Neural cell (in vitro differentiated cells): ENCODE data around the gene LARGE1. TPM values are rescaled to one million over a fixed set of nuclear protein-coding genes. Genes with fewer than 3 reads are reported as not detected.

ENCODE experiments used
- H2AFZ ChIP-seq: fragments of 200-600, 300-800 bp; sonication (generic), shearing (Covaris generic); 2 replicates; pipeline ENCODE4 v1.6.0; 2014; ENCODE audit warnings: low read depth, mild to moderate bottlenecking, antibody characterized with exemption, low read length, moderate library complexity
- H3F3A ChIP-seq: fragments of 200-600 bp; shearing (Covaris generic); 2 replicates; pipeline ENCODE4 v1.6.1; 2016; ENCODE audit warnings: mild to moderate bottlenecking, moderate library complexity, mixed read lengths, antibody characterized with exemption, low read length; ENCODE audit not compliant: insufficient read depth, poor library complexity, severe bottlenecking
- H3K27ac ChIP-seq: fragments of 200-600, 300-800 bp; sonication (generic), shearing (Covaris generic); 2 replicates; pipeline ENCODE4 v1.5.1; 2014; ENCODE audit warnings: mild to moderate bottlenecking, low read length, moderate library complexity
- H3K27me3 ChIP-seq: fragments of 300-800, 200-600 bp; sonication (generic), shearing (Covaris generic); 2 replicates; pipeline ENCODE4 v1.6.0; 2014; ENCODE audit warnings: mild to moderate bottlenecking, low read depth, low read length, moderate library complexity; ENCODE audit not compliant: insufficient read depth
- H3K36me3 ChIP-seq: fragments of 300-800, 200-600 bp; sonication (generic), shearing (Covaris generic); 2 replicates; pipeline ENCODE4 v1.5.1; 2014; ENCODE audit warnings: mild to moderate bottlenecking, antibody characterized with exemption, low read length, moderate library complexity; ENCODE audit not compliant: insufficient read depth
- H3K4me2 ChIP-seq: fragments of 300-800, 200-600 bp; sonication (generic), shearing (Covaris generic); 2 replicates; pipeline ENCODE4 v1.6.0; 2014; ENCODE audit warnings: mild to moderate bottlenecking, low read length
- H3K4me3 ChIP-seq: fragments of 300-800, 200-600 bp; sonication (generic), shearing (Covaris generic); 2 replicates; pipeline ENCODE4 v1.5.1; 2014; ENCODE audit warnings: mild to moderate bottlenecking, low read length, moderate library complexity
- H3K79me2 ChIP-seq: fragments of 200-600 bp; shearing (Covaris generic); replicated peaks from 2 replicates; pipeline ENCODE4 v1.6.0; 2014; ENCODE audit warnings: mild to moderate bottlenecking, low read length, moderate library complexity; ENCODE audit not compliant: insufficient read depth
- H3K9ac ChIP-seq: fragments of 300-800, 200-600 bp; sonication (generic), shearing (Covaris generic); 2 replicates; pipeline ENCODE4 v1.6.1; 2016; ENCODE audit warnings: mild to moderate bottlenecking, low read length, mixed read lengths
- H3K9me2 ChIP-seq: fragments of 200-600 bp; shearing (Covaris generic); 2 replicates; pipeline ENCODE4 v1.6.1; 2016; ENCODE audit warnings: mild to moderate bottlenecking, low read length, mixed read lengths; ENCODE audit not compliant: insufficient read depth
- H3K9me3 ChIP-seq: fragments of 200-600, 300-800 bp; sonication (generic), shearing (Covaris generic); 2 replicates; pipeline ENCODE4 v1.6.1; 2016; ENCODE audit warnings: mild to moderate bottlenecking, mixed run types, low read length, moderate library complexity, mixed read lengths
- H4K20me1 ChIP-seq: fragments of 200-600 bp; shearing (Covaris generic); 2 replicates; pipeline ENCODE4 v1.6.1; 2016; ENCODE audit warnings: mild to moderate bottlenecking, mixed run types; ENCODE audit not compliant: insufficient read depth
- EP300 ChIP-seq: fragments of 450-650 bp; conservative IDR thresholded peaks from 2 replicates; pipeline ENCODE4 v1.6.1; 2014; ENCODE audit warnings: antibody characterized with exemption, mild to moderate bottlenecking, moderate library complexity; ENCODE audit not compliant: poor library complexity, severe bottlenecking
- EZH2 ChIP-seq: fragments of 200-600, 300-800 bp; shearing (Covaris generic), sonication (generic); IDR thresholded peaks from 2 replicates; pipeline ENCODE4 v1.6.1; 2014; ENCODE audit warnings: antibody characterized with exemption, low read length, borderline replicate concordance, mild to moderate bottlenecking; ENCODE audit not compliant: insufficient read depth, poor library complexity, severe bottlenecking
- MXI1 ChIP-seq: fragments of 450-650 bp; conservative IDR thresholded peaks from 2 replicates; pipeline ENCODE4 v1.6.1; 2014; ENCODE audit warnings: antibody characterized with exemption, mild to moderate bottlenecking; ENCODE audit not compliant: poor library complexity, severe bottlenecking
- POLR2AphosphoS5 ChIP-seq: IDR thresholded peaks from 2 replicates; pipeline ENCODE4 v1.6.1; 2012
- RAD21 ChIP-seq: fragments of 450-650 bp; conservative IDR thresholded peaks from 2 replicates; pipeline ENCODE4 v1.6.1; 2014; ENCODE audit warnings: antibody characterized with exemption, mild to moderate bottlenecking, moderate library complexity
- SMC3 ChIP-seq: fragments of 450-650 bp; conservative IDR thresholded peaks from 2 replicates; pipeline ENCODE4 v1.6.1; 2014; ENCODE audit warnings: antibody characterized with exemption, mild to moderate bottlenecking, moderate library complexity; ENCODE audit not compliant: poor library complexity
- TAF1 ChIP-seq: IDR thresholded peaks from 2 replicates; pipeline ENCODE4 v1.6.1; 2012; ENCODE audit warnings: low read depth
- polyA plus RNA-seq: library from polyadenylated mRNA; depleted of rRNA; stranded (reverse); fragments of >200 nt; gene quantifications from 2 replicates; pipeline ENCODE4 v1.2.3, GENCODE V29; 2014
- TF ChIP-seq, protein P1 (sequence below): fragments of 450-650 bp; IDR thresholded peaks from 2 replicates; pipeline ENCODE4 v1.5.1; 2014; ENCODE audit warnings: antibody characterized with exemption, mild to moderate bottlenecking, moderate library complexity; ENCODE audit not compliant: poor library complexity, severe bottlenecking
- TF ChIP-seq, protein P2 (sequence below): IDR thresholded peaks from 2 replicates; pipeline ENCODE4 v1.6.1; 2012; ENCODE audit warnings: borderline replicate concordance

The LARGE1 gene
- polyA plus RNA-seq, 1 donor from 2014 or later = 27.5 TPM

- no peaks in the 10 kb centered on the region for H3K9me3 ChIP-seq
- no peaks in the 10 kb centered on the region for H3K79me2 ChIP-seq
- H4K20me1 ChIP-seq = no peaks in the 10 kb centered on the region
- no peaks in the 10 kb centered on the region for H3K9me2 ChIP-seq
- H3K9ac ChIP-seq = no peak overlapping the region
- H3F3A ChIP-seq = no peaks in the 10 kb centered on the region
- H3K36me3 ChIP-seq = no peaks in the 10 kb centered on the region
- H3K27ac ChIP-seq = no peak overlapping the region
- no peak overlapping the region for H3K4me2 ChIP-seq
- no peaks in the 10 kb centered on the region for H3K27me3 ChIP-seq
- H3K4me3 ChIP-seq = no peak overlapping the region
- TF ChIP-seq, protein P1, sequence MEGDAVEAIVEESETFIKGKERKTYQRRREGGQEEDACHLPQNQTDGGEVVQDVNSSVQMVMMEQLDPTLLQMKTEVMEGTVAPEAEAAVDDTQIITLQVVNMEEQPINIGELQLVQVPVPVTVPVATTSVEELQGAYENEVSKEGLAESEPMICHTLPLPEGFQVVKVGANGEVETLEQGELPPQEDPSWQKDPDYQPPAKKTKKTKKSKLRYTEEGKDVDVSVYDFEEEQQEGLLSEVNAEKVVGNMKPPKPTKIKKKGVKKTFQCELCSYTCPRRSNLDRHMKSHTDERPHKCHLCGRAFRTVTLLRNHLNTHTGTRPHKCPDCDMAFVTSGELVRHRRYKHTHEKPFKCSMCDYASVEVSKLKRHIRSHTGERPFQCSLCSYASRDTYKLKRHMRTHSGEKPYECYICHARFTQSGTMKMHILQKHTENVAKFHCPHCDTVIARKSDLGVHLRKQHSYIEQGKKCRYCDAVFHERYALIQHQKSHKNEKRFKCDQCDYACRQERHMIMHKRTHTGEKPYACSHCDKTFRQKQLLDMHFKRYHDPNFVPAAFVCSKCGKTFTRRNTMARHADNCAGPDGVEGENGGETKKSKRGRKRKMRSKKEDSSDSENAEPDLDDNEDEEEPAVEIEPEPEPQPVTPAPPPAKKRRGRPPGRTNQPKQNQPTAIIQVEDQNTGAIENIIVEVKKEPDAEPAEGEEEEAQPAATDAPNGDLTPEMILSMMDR = no peak
- TF ChIP-seq MXI1 = no peak
- H2AFZ ChIP-seq = no peak overlapping the region
Observed at GRCh38 chr22:33873186-33873585, 47.1 kb downstream of the LARGE1 start.

DNA sequence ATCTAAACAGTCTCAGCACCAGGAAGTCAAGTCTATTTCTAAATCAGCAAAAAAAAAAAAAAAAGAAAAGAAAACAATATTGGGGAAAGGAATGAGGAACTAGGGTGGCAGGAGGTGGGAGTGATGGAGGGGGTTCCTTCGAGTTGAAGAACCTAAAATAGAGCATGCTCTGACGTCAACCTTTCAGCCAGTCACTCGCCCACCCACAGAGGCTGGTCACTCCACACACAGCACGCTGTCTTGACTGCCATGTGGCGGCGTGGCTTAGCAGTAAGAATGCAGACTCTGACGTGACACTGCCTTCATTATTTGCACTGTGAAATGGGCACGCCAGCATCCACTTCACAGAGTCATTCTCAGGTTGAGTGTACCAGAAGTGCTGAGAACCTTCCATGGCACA, 48.3 kb downstream of the LARGE1 start:
- TF ChIP-seq POLR2AphosphoS5 (no peak), EZH2 (no peak), MXI1 (no peak), TAF1 (no peak)
- no peaks in the 10 kb centered on the region for H3K27me3 ChIP-seq
- no peaks in the 10 kb centered on the region for H3K79me2 ChIP-seq
- no peaks in the 10 kb centered on the region for H4K20me1 ChIP-seq
- H3K36me3 ChIP-seq = no peaks in the 10 kb centered on the region
- no peaks in the 10 kb centered on the region for H3K9me2 ChIP-seq
- no peak overlapping the region for H3K4me2 ChIP-seq
- H3K27ac ChIP-seq = no peak overlapping the region
- H3K9me3 ChIP-seq = no peaks in the 10 kb centered on the region
- no peak overlapping the region for H3K9ac ChIP-seq
- no peak overlapping the region for H3K4me3 ChIP-seq
- H2AFZ ChIP-seq = no peak overlapping the region
- no peaks in the 10 kb centered on the region for H3F3A ChIP-seq

- H3K9ac ChIP-seq = no peak overlapping the region
- TF ChIP-seq RAD21 = no peak
- no peak for TF ChIP-seq TAF1
- TF ChIP-seq POLR2AphosphoS5 = no peak
- TF ChIP-seq SMC3 = no peak
- TF ChIP-seq, protein P2, sequence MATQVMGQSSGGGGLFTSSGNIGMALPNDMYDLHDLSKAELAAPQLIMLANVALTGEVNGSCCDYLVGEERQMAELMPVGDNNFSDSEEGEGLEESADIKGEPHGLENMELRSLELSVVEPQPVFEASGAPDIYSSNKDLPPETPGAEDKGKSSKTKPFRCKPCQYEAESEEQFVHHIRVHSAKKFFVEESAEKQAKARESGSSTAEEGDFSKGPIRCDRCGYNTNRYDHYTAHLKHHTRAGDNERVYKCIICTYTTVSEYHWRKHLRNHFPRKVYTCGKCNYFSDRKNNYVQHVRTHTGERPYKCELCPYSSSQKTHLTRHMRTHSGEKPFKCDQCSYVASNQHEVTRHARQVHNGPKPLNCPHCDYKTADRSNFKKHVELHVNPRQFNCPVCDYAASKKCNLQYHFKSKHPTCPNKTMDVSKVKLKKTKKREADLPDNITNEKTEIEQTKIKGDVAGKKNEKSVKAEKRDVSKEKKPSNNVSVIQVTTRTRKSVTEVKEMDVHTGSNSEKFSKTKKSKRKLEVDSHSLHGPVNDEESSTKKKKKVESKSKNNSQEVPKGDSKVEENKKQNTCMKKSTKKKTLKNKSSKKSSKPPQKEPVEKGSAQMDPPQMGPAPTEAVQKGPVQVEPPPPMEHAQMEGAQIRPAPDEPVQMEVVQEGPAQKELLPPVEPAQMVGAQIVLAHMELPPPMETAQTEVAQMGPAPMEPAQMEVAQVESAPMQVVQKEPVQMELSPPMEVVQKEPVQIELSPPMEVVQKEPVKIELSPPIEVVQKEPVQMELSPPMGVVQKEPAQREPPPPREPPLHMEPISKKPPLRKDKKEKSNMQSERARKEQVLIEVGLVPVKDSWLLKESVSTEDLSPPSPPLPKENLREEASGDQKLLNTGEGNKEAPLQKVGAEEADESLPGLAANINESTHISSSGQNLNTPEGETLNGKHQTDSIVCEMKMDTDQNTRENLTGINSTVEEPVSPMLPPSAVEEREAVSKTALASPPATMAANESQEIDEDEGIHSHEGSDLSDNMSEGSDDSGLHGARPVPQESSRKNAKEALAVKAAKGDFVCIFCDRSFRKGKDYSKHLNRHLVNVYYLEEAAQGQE = no peak
- TF ChIP-seq MXI1 = no peak
- TF ChIP-seq, protein P1 = no peak
- no peak for TF ChIP-seq EZH2
- no peak for TF ChIP-seq EP300
- H3K4me3 ChIP-seq = no peak overlapping the region
- no peaks in the 10 kb centered on the region for H3K36me3 ChIP-seq
- H4K20me1 ChIP-seq = no peaks in the 10 kb centered on the region
- H3K27me3 ChIP-seq = no peaks in the 10 kb centered on the region
- no peaks in the 10 kb centered on the region for H3K79me2 ChIP-seq
- H3K27ac ChIP-seq = no peak overlapping the region
- H3F3A ChIP-seq = no peaks in the 10 kb centered on the region
- H3K9me3 ChIP-seq = no peaks in the 10 kb centered on the region
- no peak overlapping the region for H2AFZ ChIP-seq
- H3K4me2 ChIP-seq = no peak overlapping the region
- H3K9me2 ChIP-seq = no peaks in the 10 kb centered on the region
Observed at GRCh38 chr22:33869946-33870345, 50.3 kb downstream of the LARGE1 start.
